ENCODE data around the gene SLCO2A1.

GRCh38 chr3:134075846-134076245 lies 46.1 kb upstream of the SLCO2A1 start:
- no peak for TF ChIP-seq GATA3 (IDR thresholded peaks at IDR 0.05; ENCODE audit: low read depth, low read length)
- TF ChIP-seq GATA2 (IDR thresholded peaks at IDR 0.05; ENCODE audit: low read depth, low read length) = no peak

Measured in SH-SY5Y (cell line).